K562 (cell line): ENCODE measurements around the gene HOXA13.

Experiments
- ATF4 ChIP-seq: fragments of 450-650 bp; formaldehyde crosslinking; IDR thresholded peaks from 2 replicates; pipeline ENCODE4 v1.4.0; 2022; ENCODE audit warnings: mild to moderate bottlenecking, moderate library complexity
- CBFB ChIP-seq: sonication (generic); formaldehyde crosslinking; IDR thresholded peaks from 2 replicates; pipeline ENCODE4 v1.4.0; 2020; ENCODE audit warnings: mild to moderate bottlenecking, missing genetic modification reagents
- CTCF ChIP-seq, 3 experiments: IDR thresholded peaks in 2 of 3; conservative IDR thresholded peaks in 1 of 3; 2 replicates each; pipeline ENCODE4 v1.5.1; 2011 to 2012; ENCODE audit warnings: low read length in 3 of 3, mild to moderate bottlenecking in 3 of 3, control low read depth in 2 of 3, improper control_type of control experiment in 1 of 3, inconsistent platforms in 1 of 3, low read depth in 1 of 3, mixed read lengths in 1 of 3, moderate library complexity in 1 of 3; ENCODE audit not compliant: insufficient read depth in 2 of 3
- ESRRA ChIP-seq: fragments of 450-650 bp; IDR thresholded peaks from 2 replicates; pipeline ENCODE4 v1.6.1; 2014; ENCODE audit warnings: low read depth, mild to moderate bottlenecking, moderate library complexity, borderline replicate concordance
- PHF8 ChIP-seq: fragments of 200-600 bp; sonication (generic); IDR thresholded peaks from 2 replicates; pipeline ENCODE4 v1.6.1; 2012; ENCODE audit warnings: mixed run types, mild to moderate bottlenecking, inconsistent platforms, low read length, moderate library complexity, borderline replicate concordance
- POLR2AphosphoS5 ChIP-seq: IDR thresholded peaks from 2 replicates; pipeline ENCODE4 v1.6.1; 2011; ENCODE audit warnings: mild to moderate bottlenecking, low read depth, low read length, moderate library complexity; ENCODE audit not compliant: control insufficient read depth, insufficient read depth
- ZBTB2 ChIP-seq: fragments of 450-650 bp; IDR thresholded peaks from 2 replicates; pipeline ENCODE4 v1.6.1; 2016; ENCODE audit warnings: antibody characterized with exemption

- TF ChIP-seq CBFB (CRISPR knock-in tag) (no peak), PHF8 (no peak), CTCF (IDR thresholded peaks at IDR 0.05 in 2 of 3, conservative IDR thresholded peaks at IDR 0.05 in 1 of 3; ENCODE audit: insufficient read depth in 2 of 3, low read depth in 1 of 3, low read length in 3 of 3) (no peak), ESRRA (no peak), POLR2AphosphoS5 (no peak), ZBTB2 (no peak), ATF4 (CRISPR knock-in tag) (no peak)
These were observed 755 bp downstream of the HOXA13 start for GRCh38 chr7:27198871-27199801.
